ENCODE measurements around the gene SELENOM.

SELENOM gene

DNA sequence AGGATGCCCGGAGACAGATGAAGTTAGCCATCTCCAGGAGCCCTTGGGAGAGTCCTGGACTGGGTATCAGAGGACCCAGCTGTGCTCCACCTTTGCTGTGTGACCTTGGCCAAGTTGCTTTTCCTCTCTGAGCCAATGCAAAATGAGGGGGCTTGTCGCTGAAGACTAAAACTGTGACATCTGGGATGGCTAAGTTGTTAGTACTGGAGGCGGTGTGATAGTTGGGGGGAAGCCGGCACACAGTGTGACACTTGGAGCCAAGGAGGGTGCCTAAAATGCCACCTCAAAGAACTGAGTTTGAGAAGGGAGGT, 15.9 kb upstream of the SELENOM start:
- Histone ChIP-seq H3K9me3 (replicated peaks; ENCODE audit: insufficient read depth, low read length) (no peaks in the 10 kb centered on the region), H3F3A (ENCODE audit: insufficient read depth, low read length) (no peaks in the 10 kb centered on the region), H4K20me1 (ENCODE audit: insufficient read depth, low read length) (no peaks in the 10 kb centered on the region), H3K79me2 (ENCODE audit: low read length) (no peaks in the 10 kb centered on the region), H3K9me2 (replicated peaks; ENCODE audit: insufficient read depth, low read length) (no peaks in the 10 kb centered on the region), H3K27ac (ENCODE audit: low read length) (no peak overlapping the region), H3K9ac (ENCODE audit: low read length) (no peak overlapping the region), H3K27me3 (replicated peaks; ENCODE audit: insufficient read depth, low read length) (peaks cover 16% of the 10 kb centered on the region), H3K4me1 (ENCODE audit: low read length) (no peaks in the 10 kb centered on the region), H3K36me3 (replicated peaks; ENCODE audit: insufficient read depth, low read length) (no peaks in the 10 kb centered on the region), H3K4me3 (ENCODE audit: low read length) (no peak overlapping the region), H2AFZ (ENCODE audit: low read length) (no peak overlapping the region), H3K4me2 (ENCODE audit: low read depth, low read length) (no peak overlapping the region)
- no peak for DNase-seq
- no peak for TF ChIP-seq EZH2phosphoT487 (IDR thresholded peaks at IDR 0.05; ENCODE audit: low read length)
- TF ChIP-seq, protein P1, sequence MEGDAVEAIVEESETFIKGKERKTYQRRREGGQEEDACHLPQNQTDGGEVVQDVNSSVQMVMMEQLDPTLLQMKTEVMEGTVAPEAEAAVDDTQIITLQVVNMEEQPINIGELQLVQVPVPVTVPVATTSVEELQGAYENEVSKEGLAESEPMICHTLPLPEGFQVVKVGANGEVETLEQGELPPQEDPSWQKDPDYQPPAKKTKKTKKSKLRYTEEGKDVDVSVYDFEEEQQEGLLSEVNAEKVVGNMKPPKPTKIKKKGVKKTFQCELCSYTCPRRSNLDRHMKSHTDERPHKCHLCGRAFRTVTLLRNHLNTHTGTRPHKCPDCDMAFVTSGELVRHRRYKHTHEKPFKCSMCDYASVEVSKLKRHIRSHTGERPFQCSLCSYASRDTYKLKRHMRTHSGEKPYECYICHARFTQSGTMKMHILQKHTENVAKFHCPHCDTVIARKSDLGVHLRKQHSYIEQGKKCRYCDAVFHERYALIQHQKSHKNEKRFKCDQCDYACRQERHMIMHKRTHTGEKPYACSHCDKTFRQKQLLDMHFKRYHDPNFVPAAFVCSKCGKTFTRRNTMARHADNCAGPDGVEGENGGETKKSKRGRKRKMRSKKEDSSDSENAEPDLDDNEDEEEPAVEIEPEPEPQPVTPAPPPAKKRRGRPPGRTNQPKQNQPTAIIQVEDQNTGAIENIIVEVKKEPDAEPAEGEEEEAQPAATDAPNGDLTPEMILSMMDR (IDR thresholded peaks at IDR 0.05; ENCODE audit: low read length), result no peak

DNA sequence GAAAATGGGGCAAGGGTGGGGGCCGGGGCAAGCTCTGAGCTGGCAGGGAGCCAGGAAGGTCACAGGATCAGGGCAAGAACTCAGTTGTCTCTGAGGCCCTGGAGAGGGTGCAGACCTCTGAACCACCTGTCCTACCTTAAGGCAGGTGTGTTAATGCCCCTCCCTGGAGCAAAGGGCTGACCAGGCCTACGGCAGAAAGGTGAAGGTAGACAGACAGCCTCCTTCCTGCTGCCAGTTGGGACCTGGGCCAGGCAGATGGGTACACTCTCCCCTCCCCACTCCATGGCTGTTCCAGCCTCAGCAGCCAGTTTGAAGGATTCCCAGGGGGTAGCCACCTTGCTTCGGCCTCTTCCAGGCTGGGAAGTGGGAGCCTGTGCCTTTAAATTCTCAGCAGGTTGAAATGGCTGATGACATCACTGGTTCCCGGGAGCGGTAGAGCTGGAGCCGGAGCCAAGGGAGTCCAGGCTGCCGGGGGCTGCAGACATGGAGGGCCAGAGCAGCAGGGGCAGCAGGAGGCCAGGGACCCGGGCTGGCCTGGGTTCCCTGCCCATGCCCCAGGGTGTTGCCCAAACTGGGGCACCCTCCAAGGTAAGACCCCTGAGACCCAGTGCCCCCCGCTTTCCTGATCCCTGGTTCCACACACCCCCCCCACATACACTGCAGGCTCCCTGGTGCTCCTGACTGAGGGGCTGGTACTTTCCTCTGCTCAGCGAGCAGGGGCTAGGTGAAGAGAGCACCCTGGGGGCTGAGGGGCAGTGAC, 15.3 kb upstream of the SELENOM start, which contains the start of gene INPP5J:
Gene INPP5J, plus strand, starts transcription at position 435 of the 760 bp plus-strand sequence. Its CDS starts 49 bp downstream, at position 484.
- peaks cover 16% of the 10 kb centered on the region for H3K27me3 ChIP-seq (replicated peaks; ENCODE audit: insufficient read depth, low read length)
- no peaks in the 10 kb centered on the region for H3K79me2 ChIP-seq (ENCODE audit: low read length)
- no peaks in the 10 kb centered on the region for H3K36me3 ChIP-seq (replicated peaks; ENCODE audit: insufficient read depth, low read length)
- no peak within 1 kb of the TSS for H3K27ac ChIP-seq (ENCODE audit: low read length)
- no peak within 1 kb of the TSS for H2AFZ ChIP-seq (ENCODE audit: low read length)
- no peak for DNase-seq
- no peak within 1 kb of the TSS for H3K9ac ChIP-seq (ENCODE audit: low read length)
- no peaks in the 10 kb centered on the region for H4K20me1 ChIP-seq (ENCODE audit: insufficient read depth, low read length)
- TF ChIP-seq EZH2 (optimal IDR thresholded peaks at IDR 0.05; ENCODE audit: low read depth, low read length) (no peak), EZH2phosphoT487 (IDR thresholded peaks at IDR 0.05; ENCODE audit: low read length) (no peak)
- TF ChIP-seq, protein P1 (IDR thresholded peaks at IDR 0.05; ENCODE audit: low read length), result no peak
- no peak within 1 kb of the TSS for H3K4me2 ChIP-seq (ENCODE audit: low read depth, low read length)
- no peaks in the 10 kb centered on the region for H3K4me1 ChIP-seq (ENCODE audit: low read length)
- no peaks in the 10 kb centered on the region for H3F3A ChIP-seq (ENCODE audit: insufficient read depth, low read length)
- no peaks in the 10 kb centered on the region for H3K9me2 ChIP-seq (replicated peaks; ENCODE audit: insufficient read depth, low read length)
- H3K4me3 ChIP-seq (ENCODE audit: low read length), result no peak within 1 kb of the TSS
- no peaks in the 10 kb centered on the region for H3K9me3 ChIP-seq (replicated peaks; ENCODE audit: insufficient read depth, low read length)

DNA sequence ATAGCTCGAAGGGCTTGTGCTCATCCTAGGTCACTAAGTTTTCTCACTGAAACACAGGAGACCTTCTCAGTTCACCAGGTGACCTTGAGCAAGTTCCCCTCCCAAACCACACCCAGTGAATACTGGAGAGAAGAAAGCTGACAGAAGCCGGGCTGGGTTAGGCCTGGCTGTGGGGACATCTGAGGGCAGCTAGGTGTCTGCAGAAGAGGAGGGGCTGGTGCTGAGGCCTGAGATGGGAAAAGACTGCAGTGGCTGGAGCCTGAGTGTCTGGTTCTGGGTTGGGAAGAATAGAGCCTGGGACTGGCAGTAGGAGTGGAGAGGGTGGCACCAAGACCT, 14.8 kb upstream of the SELENOM start:
- Histone ChIP-seq H3K27ac (ENCODE audit: low read length) (no peak overlapping the region), H3K9ac (ENCODE audit: low read length) (no peak overlapping the region), H2AFZ (ENCODE audit: low read length) (no peak overlapping the region), H3K4me1 (ENCODE audit: low read length) (no peaks in the 10 kb centered on the region), H3K79me2 (ENCODE audit: low read length) (no peaks in the 10 kb centered on the region), H3K4me2 (ENCODE audit: low read depth, low read length) (no peak overlapping the region), H3K9me3 (replicated peaks; ENCODE audit: insufficient read depth, low read length) (no peaks in the 10 kb centered on the region), H4K20me1 (ENCODE audit: insufficient read depth, low read length) (no peaks in the 10 kb centered on the region), H3K36me3 (replicated peaks; ENCODE audit: insufficient read depth, low read length) (no peaks in the 10 kb centered on the region), H3K9me2 (replicated peaks; ENCODE audit: insufficient read depth, low read length) (no peaks in the 10 kb centered on the region), H3F3A (ENCODE audit: insufficient read depth, low read length) (no peaks in the 10 kb centered on the region), H3K27me3 (replicated peaks; ENCODE audit: insufficient read depth, low read length) (peaks cover 16% of the 10 kb centered on the region), H3K4me3 (ENCODE audit: low read length) (no peak overlapping the region)
- no peak for DNase-seq
- TF ChIP-seq EZH2phosphoT487 (IDR thresholded peaks at IDR 0.05; ENCODE audit: low read length), result no peak

DNA sequence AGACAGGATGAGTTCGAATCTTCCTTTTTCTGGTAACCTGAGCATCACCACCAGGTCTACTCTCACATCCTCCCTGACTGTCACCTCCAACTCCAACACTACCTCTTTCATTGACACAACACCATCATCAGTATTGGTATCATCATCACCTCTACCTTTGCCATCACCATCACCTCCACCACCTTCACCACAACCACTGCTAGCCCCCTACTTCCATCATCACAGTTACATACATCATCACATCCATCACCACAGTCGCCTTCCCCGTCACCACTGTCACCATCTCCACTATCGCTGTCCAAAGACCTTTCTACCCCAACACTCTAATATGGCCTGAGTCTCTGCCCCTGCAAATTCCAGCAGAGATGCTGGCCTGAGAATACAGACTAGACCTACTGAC, 14.0 kb upstream of the SELENOM start:
- H2AFZ ChIP-seq (ENCODE audit: low read length), result no peak overlapping the region
- no peaks in the 10 kb centered on the region for H4K20me1 ChIP-seq (ENCODE audit: insufficient read depth, low read length)
- no peak for DNase-seq
- no peaks in the 10 kb centered on the region for H3K4me1 ChIP-seq (ENCODE audit: low read length)
- no peak overlapping the region for H3K27ac ChIP-seq (ENCODE audit: low read length)
- H3K9ac ChIP-seq (ENCODE audit: low read length), result no peak overlapping the region
- H3F3A ChIP-seq (ENCODE audit: insufficient read depth, low read length), result no peaks in the 10 kb centered on the region
- H3K4me3 ChIP-seq (ENCODE audit: low read length), result no peak overlapping the region
- no peak overlapping the region for H3K4me2 ChIP-seq (ENCODE audit: low read depth, low read length)
- no peaks in the 10 kb centered on the region for H3K36me3 ChIP-seq (replicated peaks; ENCODE audit: insufficient read depth, low read length)
- H3K9me2 ChIP-seq (replicated peaks; ENCODE audit: insufficient read depth, low read length), result no peaks in the 10 kb centered on the region
- H3K27me3 ChIP-seq (replicated peaks; ENCODE audit: insufficient read depth, low read length), result peaks cover 16% of the 10 kb centered on the region
- no peaks in the 10 kb centered on the region for H3K9me3 ChIP-seq (replicated peaks; ENCODE audit: insufficient read depth, low read length)
- no peaks in the 10 kb centered on the region for H3K79me2 ChIP-seq (ENCODE audit: low read length)
- TF ChIP-seq EZH2phosphoT487 (IDR thresholded peaks at IDR 0.05; ENCODE audit: low read length), result no peak
- TF ChIP-seq, protein P1 (IDR thresholded peaks at IDR 0.05; ENCODE audit: low read length), result no peak
- no peak for TF ChIP-seq EZH2 (optimal IDR thresholded peaks at IDR 0.05; ENCODE audit: low read depth, low read length)
